ENCODE measurements around the gene KLC1.
A peak's percentile ranks its signal among the peaks of the same experiment; 100 is the strongest.
"Not testable (repeated sequence)": the region's sequence is repeated elsewhere in the genome, so short reads cannot be mapped to it uniquely, and the experiment has no call there.

The KLC1 gene

GRCh38 chr14:103628684-103629502, at the start of gene KLC1:
Gene KLC1, plus strand, starts transcription at chr14:103629211. Its CDS starts 25,354 bp downstream, at chr14:103654565.
- intact Hi-C loops (cut with DNase I), result loop anchor here (10.0 kb wide), 1 partner anchor 54 kb away; no protein-coding TSS in a partner anchor
- peak; percentile 58 to 95 (median 90) for DNase-seq

- intact Hi-C loops (cut with DNase I), result no loop called here
- no peak for DNase-seq
Measured at GRCh38 chr14:103581206-103581605, 47.8 kb upstream of the KLC1 start.

GRCh38 chr14:103581954-103582703, 46.9 kb upstream of the KLC1 start:
- intact Hi-C loops (cut with DNase I), result no loop called here
- no peak for DNase-seq

- intact Hi-C loops (cut with DNase I), result no loop called here
- no peak for DNase-seq
Measured at GRCh38 chr14:103584326-103584915, 44.6 kb upstream of the KLC1 start.

GRCh38 chr14:103593577-103593976, 35.4 kb upstream of the KLC1 start:
- intact Hi-C loops (cut with DNase I), result no loop called here
- DNase-seq, result peak in 1 of 42 donors; percentile 16

- DNase-seq, result peak; percentile 62 to 94 (median 84)
- intact Hi-C loops (cut with DNase I), result no loop called here
Measured at GRCh38 chr14:103594265-103594664, 34.7 kb upstream of the KLC1 start.

- intact Hi-C loops (cut with DNase I), result no loop called here
- DNase-seq, result peak; percentile 31 to 96 (median 76)
Measured at GRCh38 chr14:103597623-103598377, 31.2 kb upstream of the KLC1 start.

- intact Hi-C loops (cut with DNase I), result no loop called here
- DNase-seq, result no peak
Measured at GRCh38 chr14:103600503-103600902, 28.5 kb upstream of the KLC1 start.

GRCh38 chr14:103604620-103605019, 24.4 kb upstream of the KLC1 start:
- DNase-seq, result no peak
- intact Hi-C loops (cut with DNase I), result no loop called here

GRCh38 chr14:103606963-103607668, 21.9 kb upstream of the KLC1 start:
- intact Hi-C loops (cut with DNase I), result no loop called here
- DNase-seq, result peak; percentile 53 to 91 (median 78)

GRCh38 chr14:103607822-103608221, 21.2 kb upstream of the KLC1 start:
- intact Hi-C loops (cut with DNase I), result no loop called here
- DNase-seq, result no peak

GRCh38 chr14:103609081-103609480, 19.9 kb upstream of the KLC1 start:
- intact Hi-C loops (cut with DNase I); DNase-seq: not testable (repeated sequence)

GRCh38 chr14:103611215-103611614, 17.8 kb upstream of the KLC1 start:
- no peak for DNase-seq
- intact Hi-C loops (cut with DNase I), result no loop called here

- DNase-seq, result no peak
- intact Hi-C loops (cut with DNase I), result no loop called here
Measured at GRCh38 chr14:103613517-103613916, 15.5 kb upstream of the KLC1 start.

GRCh38 chr14:103616635-103617300, 12.2 kb upstream of the KLC1 start:
- intact Hi-C loops (cut with DNase I), result no loop called here
- DNase-seq, result no peak

GRCh38 chr14:103619057-103619456, 10.0 kb upstream of the KLC1 start:
- intact Hi-C loops (cut with DNase I), result no loop called here
- peak in 3 of 42 donors; percentile 20 to 30 (median 26) for DNase-seq

GRCh38 chr14:103621860-103622259, 7.2 kb upstream of the KLC1 start:
- intact Hi-C loops (cut with DNase I), result loop anchor here (10.0 kb wide), 1 partner anchor 47 kb away; no protein-coding TSS in a partner anchor
- DNase-seq, result no peak

GRCh38 chr14:103623308-103623707, 5.7 kb upstream of the KLC1 start:
- intact Hi-C loops (cut with DNase I), result loop anchor here (10.0 kb wide), 1 partner anchor 49 kb away; no protein-coding TSS in a partner anchor
- DNase-seq, result no peak

Measured in head of caudate nucleus (tissue), 42 donors.